BJ (cell line): ENCODE results near the gene ADIRF. TPM values are rescaled to one million over a fixed set of nuclear protein-coding genes. Genes with fewer than 3 reads are reported as not detected.

Source experiments
- CTCF ChIA-PET: fragments of 350-600 bp; formaldehyde crosslinking; extraction: SDS; loops from one replicate; lab custom pipeline; 2021; ENCODE audit warnings: antibody characterized with exemption, inconsistent platforms; lab: Yijun Ruan, JAX
- POLR2A ChIA-PET: fragments of 300-600 bp; sonication (Branson Sonifier 250); formaldehyde crosslinking; extraction: SDS; loops from one replicate; lab custom pipeline; 2021; ENCODE audit warnings: antibody characterized with exemption; lab: Charles Lee
- DNase-seq: peaks from one replicate; pipeline ENCODE4 v3.0.0-alpha.2; 2011; ENCODE audit warnings: low read depth
- H3K27me3 ChIP-seq: 2 replicates; pipeline ENCODE4 v1.6.0; 2011; ENCODE audit warnings: low read length; ENCODE audit not compliant: control insufficient read depth, insufficient read depth
- H3K36me3 ChIP-seq: 2 replicates; pipeline ENCODE4 v1.5.1; 2011; ENCODE audit warnings: low read length; ENCODE audit not compliant: control insufficient read depth, insufficient read depth
- H3K4me3 ChIP-seq: 2 replicates; pipeline ENCODE4 v1.5.1; 2011; ENCODE audit warnings: low read depth, mild to moderate bottlenecking, control low read depth, low read length
- CTCF ChIP-seq: IDR thresholded peaks from 2 replicates; pipeline ENCODE4 v1.5.1; 2011; ENCODE audit warnings: low read depth, mild to moderate bottlenecking, control low read depth, inconsistent platforms, low read length, moderate library complexity; ENCODE audit not compliant: insufficient read depth
- polyA minus RNA-seq: library from RNA; depleted of rRNA, polyadenylated mRNA; stranded (reverse); fragments of >200 nt; gene quantifications from 2 replicates; pipeline ENCODE4 v1.2.3, GENCODE V29; 2011; rRNA and poly(A)+ RNA removed
- polyA plus RNA-seq: library from polyadenylated mRNA; depleted of rRNA; stranded (reverse); fragments of >200 nt; gene quantifications from 2 replicates; pipeline ENCODE4 v1.2.3, GENCODE V29; 2011; rRNA removed

The ADIRF gene
- 42.1 and 64.4 TPM in 2 replicates for polyA plus RNA-seq
- 4.7 and 11.9 TPM in 2 replicates for polyA minus RNA-seq

GRCh38 chr10:86968271-86968993 lies at the start of gene ADIRF:
Gene ADIRF, plus strand, starts transcription at chr10:86968482. Its CDS starts 63 bp downstream, at chr10:86968545.
- POLR2A ChIA-PET: interaction anchor here (0.6 kb wide), 1 partner anchor 119 kb away, joined by 3 read pairs; no protein-coding TSS in a partner anchor
- no peak for DNase-seq
- no peaks in the 10 kb centered on the region for H3K27me3 ChIP-seq
- H3K4me3 ChIP-seq: peak within 1 kb of the TSS; percentile 74
- no peaks in the 10 kb centered on the region for H3K36me3 ChIP-seq
- no peak for TF ChIP-seq CTCF
- CTCF ChIA-PET: interaction anchor here (0.8 to 19.2 kb wide), 7 partner anchors 8 to 280 kb away, joined by 3 to 346 read pairs (median 10); partner anchors contain the start of gene SNCG

- ChIA-PET POLR2A (no interaction called here), CTCF (no interaction called here)
- Histone ChIP-seq H3K4me3 (no peak overlapping the region), H3K36me3 (peaks cover 8% of the 10 kb centered on the region), H3K27me3 (no peaks in the 10 kb centered on the region)
- DNase-seq: no peak
- TF ChIP-seq CTCF: no peak
Observed at GRCh38 chr10:86922553-86922961, 45.7 kb upstream of the ADIRF start.

GRCh38 chr10:86929468-86930380 lies 38.6 kb upstream of the ADIRF start:
- ChIA-PET CTCF (interaction anchor here (1.6 kb wide), 1 partner anchor 9 kb away, joined by 5 read pairs; no protein-coding TSS in a partner anchor), POLR2A (no interaction called here)
- DNase-seq: no peak
- TF ChIP-seq CTCF: no peak
- Histone ChIP-seq H3K36me3 (peaks cover 2% of the 10 kb centered on the region; the same call in 1 of the 2 replicates), H3K4me3 (no peak overlapping the region), H3K27me3 (no peaks in the 10 kb centered on the region)

- H3K27me3 ChIP-seq: no peaks in the 10 kb centered on the region
- ChIA-PET CTCF (interaction anchor here (1.3 kb wide), 1 partner anchor 14 kb away, joined by 4 read pairs; no protein-coding TSS in a partner anchor), POLR2A (no interaction called here)
Observed at GRCh38 chr10:86931872-86932271, 36.4 kb upstream of the ADIRF start.

More at GRCh38 chr10:86931872-86932271, 36.4 kb upstream of the ADIRF start:
- no peak overlapping the region for H3K4me3 ChIP-seq
- H3K36me3 ChIP-seq: peaks cover 2% of the 10 kb centered on the region; the same call in 1 of the 2 replicates
- DNase-seq: no peak
- no peak for TF ChIP-seq CTCF
